ENCODE measurements around the gene EXOC3L4.

Gene EXOC3L4

GRCh38 chr14:103071544-103072251 is 22.8 kb upstream of the EXOC3L4 start:
- DNase-seq, result no peak

GRCh38 chr14:103072595-103073366 is 21.7 kb upstream of the EXOC3L4 start:
- DNase-seq, result no peak

DNA sequence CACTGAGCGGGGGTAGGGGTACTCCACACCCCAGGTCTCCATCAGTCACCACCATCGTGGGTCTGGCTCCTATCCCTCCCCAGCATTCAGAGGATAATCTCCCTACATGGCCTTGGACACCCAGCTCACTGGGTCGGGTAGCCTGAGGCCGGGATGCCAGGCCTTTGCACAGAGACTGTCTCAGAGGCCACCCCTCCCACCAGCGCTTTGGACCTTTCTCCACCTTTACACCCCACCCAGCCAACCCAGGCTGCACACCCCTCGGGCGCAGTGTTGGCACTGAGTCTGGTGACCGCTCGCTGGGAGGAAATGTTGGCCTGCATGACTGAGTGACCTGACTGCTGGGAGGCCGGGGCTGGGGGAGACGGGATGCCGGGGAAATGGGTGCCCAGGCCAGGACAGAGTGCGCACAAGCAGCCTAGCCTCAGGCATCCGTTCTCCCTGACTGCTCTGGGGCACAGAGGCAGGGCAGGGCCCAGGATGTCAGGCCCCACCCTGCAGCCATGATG is 21.1 kb upstream of the EXOC3L4 start:
- no peak for DNase-seq

- DNase-seq, result no peak
Measured at GRCh38 chr14:103073876-103074728, 20.4 kb upstream of the EXOC3L4 start.

- no peak for DNase-seq
Measured at GRCh38 chr14:103074729-103075367, 19.7 kb upstream of the EXOC3L4 start.

- DNase-seq, result peak; percentile 46
Measured at GRCh38 chr14:103078420-103078749, 16.1 kb upstream of the EXOC3L4 start.

- DNase-seq, result no peak
Measured at GRCh38 chr14:103078860-103079587, 15.5 kb upstream of the EXOC3L4 start.

- DNase-seq, result no peak
Measured at GRCh38 chr14:103081951-103082350, 12.6 kb upstream of the EXOC3L4 start.

DNA sequence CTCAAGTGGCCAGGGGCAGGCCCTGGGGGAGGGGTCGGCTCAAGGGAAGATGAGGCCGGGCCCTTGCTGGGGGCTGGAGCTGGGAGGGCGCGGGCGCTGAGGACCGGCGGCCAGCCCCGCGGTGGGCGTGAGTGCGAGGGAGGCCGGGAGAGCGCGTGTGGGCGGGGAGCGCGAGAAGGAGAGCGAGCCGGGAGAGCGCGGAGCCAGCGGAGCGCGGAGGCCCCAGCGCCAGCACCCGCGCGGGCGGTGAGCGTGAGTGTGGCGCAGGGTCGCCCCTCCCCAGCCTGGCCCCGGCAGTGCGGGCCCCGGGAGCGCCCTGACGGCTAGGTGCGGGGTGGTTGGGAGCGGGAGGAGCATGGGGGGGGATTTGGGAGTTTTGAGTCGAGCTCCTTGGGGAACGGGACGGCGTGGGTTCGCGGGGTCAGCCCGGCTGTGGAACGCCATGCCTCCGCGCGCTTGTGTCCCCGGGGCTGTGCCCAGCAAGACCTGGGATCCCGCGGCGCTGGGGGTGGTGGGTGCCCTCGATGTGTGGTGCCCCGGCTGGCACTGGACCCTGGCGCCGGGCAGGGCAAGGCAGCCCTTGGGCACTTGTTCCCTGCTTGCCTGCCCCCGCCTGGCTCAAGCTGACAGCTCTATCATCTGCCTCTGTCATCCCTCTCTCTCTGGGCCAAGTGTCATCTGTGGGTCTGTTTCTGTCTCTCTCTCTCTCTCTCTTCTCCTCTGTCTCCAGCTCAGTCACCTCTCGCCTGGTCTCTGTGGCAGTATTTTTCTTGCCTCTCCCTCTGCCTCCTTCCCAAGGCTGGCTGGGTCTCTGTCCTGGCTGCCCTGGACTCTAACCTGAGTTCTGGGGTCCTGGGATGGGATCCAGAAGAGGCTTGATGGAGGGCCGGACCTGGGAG is 10.3 kb upstream of the EXOC3L4 start, which contains the start of gene LBHD2:
Gene LBHD2, plus strand, starts transcription at position 190 of the 899 bp plus-strand sequence. CDS start 1,803 bp downstream, outside the sequence.
- DNase-seq, result no peak

DNA sequence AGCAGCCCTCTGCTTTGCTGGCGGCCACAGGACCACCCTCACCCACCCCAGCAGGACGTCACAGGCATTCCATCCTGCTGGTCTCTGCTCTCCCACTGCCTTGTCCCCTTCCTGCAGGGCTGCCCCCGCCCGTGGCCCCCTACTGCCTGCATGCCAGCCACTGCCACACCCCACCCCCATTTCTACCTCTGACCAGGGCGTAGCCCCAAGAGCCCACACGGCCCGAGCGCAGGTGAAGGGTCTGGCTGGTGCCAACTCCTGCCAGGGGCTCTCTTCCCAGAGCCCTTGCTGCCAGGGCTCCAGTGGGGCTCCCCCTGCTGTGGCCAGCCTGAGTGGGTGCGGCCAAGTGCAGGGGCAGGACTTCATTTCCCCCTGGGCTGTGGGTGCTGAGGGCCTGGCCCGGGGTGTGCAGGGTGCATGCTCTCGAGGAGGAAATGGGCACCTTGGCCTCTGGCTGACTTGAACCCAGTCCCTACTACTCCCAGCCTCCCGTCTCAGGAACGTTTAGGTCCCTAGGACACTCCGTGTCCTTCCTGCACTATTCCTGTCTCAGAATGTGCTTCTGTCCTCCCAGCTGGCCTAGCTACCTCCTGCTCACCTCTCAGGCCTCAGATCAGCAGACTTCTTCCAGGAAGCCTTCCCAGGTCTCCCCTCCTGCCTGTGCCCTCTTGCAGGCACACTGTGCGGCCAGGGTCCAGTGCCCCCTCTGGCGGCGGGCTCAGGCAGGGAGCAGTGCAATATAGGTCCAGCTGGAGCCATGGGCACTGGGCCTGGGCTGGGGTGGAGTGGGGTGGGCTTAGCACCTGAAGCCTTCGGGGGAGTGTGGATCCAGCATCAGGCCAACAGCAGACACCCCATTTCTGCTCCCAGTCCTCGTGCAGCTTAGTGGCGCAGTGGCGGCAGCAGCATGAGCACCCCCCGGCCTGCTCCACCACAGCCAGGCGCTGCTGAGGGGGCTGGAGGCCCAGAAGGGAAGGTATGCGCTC is 9.1 kb upstream of the EXOC3L4 start:
- no peak for DNase-seq

DNA sequence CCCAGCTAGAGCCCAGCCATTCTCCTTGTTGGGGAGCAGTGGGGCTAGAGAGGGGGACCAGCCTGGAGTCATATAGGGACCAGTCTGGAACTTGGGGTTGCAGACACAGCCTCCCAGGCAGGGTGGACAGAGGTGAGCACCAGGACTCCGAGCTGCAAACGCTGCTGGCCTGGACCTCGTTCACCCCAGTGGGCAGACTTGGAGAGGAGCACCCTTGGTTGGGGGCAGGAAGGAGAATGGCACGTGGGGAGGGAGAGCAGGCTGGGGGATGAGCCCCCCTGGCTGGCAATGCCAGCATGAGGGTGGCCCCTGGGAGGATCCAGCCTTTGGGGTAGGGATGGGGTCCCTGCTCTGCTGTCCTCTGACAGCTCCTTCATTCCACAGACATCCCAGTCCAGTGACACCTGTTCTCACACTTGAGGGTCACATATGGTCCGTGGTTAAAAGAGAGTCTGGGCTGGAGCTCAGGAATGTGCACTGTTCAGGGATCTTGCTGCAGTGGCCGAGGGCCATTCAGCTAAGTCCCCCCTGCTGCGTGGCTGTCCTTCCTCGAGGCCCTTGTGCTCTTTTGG is 7.7 kb upstream of the EXOC3L4 start:
- no peak for DNase-seq

DNA sequence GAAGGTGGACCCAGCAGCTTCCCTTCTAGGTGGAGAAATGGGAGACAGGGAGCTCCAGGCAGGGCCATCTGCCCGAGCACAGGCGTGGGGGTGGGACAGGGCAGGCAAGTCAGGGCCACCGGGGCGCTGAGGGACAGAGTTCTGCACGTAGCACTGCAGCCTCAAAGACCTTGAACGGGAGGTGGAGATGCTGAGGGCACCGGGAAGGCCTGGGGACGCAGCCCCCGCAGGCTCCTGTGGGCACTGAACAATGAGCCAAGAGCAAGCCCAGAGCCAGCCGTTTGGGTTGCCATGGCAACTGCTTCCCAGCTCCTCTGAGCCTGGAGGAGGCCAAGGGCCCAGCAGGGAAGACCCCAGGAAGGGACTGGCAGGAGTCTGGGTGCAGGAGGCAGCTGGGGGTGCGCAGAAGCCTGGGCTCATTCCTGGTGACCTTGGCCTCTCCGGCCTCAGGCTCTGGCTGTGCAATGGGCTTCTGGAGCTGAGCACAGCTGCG is 7.1 kb upstream of the EXOC3L4 start:
- no peak for DNase-seq

- DNase-seq, result no peak
Measured at GRCh38 chr14:103088921-103089320, 5.6 kb upstream of the EXOC3L4 start.

- no peak for DNase-seq
Measured at GRCh38 chr14:103089386-103090335, 4.9 kb upstream of the EXOC3L4 start.

- DNase-seq, result no peak
Measured at GRCh38 chr14:103090481-103091020, 4.0 kb upstream of the EXOC3L4 start.

GRCh38 chr14:103091041-103091882 is 3.3 kb upstream of the EXOC3L4 start:
- DNase-seq, result no peak

DNA sequence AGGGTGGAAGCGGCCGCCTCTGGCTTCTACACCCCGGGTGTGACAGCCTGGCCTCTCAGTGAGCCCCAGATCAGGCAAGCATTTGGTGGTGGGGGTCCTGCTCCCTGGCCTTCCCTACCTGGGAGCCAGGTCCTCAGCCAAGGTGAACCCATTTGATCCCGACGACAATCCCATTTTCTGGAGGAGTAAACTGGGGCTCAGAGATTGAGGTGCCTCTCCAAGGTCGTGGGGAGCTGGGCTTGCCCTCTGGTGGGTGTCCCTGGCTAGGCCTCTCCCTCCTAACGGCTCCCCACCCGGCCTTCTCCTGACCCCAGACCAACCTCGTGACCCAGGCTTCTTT is 2.7 kb upstream of the EXOC3L4 start:
- no peak for DNase-seq

All from NCI-H2081 treated with DMSO at 0.1 percent for 48 hours (cell line).